ENCODE results near the gene UBQLN3. TPM values are rescaled to one million over a fixed set of nuclear protein-coding genes. Genes with fewer than 3 reads are reported as not detected.

UBQLN3 gene
- total and polyA plus RNA-seq, 9 donors: 0.30 to 10.6 (median 1.0) TPM; not detected in 2

GRCh38 chr11:5524756-5525155, 15.0 kb upstream of the UBQLN3 start:
- DNase-seq: no peak
- 79 to 82% (median 80%) methylated on average over 3 of the region's 3 CpGs for WGBS, 3 donors
- Histone ChIP-seq H3K27me3 (no peaks in the 10 kb centered on the region), H3K4me1 (ENCODE audit: insufficient read depth) (no peaks in the 10 kb centered on the region), H3K36me3 (no peaks in the 10 kb centered on the region), H3K9me3 (no peaks in the 10 kb centered on the region), H3K27ac (no peak overlapping the region), H3K4me3 (no peak overlapping the region)
- TF ChIP-seq POLR2A (IDR thresholded peaks at IDR 0.05): no peak
- TF ChIP-seq CTCF (IDR thresholded peaks at IDR 0.05): no peak
- TF ChIP-seq EP300 (IDR thresholded peaks at IDR 0.05): no peak
- intact Hi-C loops (cut with DNase I): no loop called here

- DNase-seq: no peak
- H3K4me3 ChIP-seq: no peak overlapping the region
- 89 to 97% (median 90%) methylated on average over 2 of the region's 2 CpGs for WGBS, 3 donors
- no peaks in the 10 kb centered on the region for H3K36me3 ChIP-seq
- TF ChIP-seq EP300 (IDR thresholded peaks at IDR 0.05) (no peak), POLR2A (IDR thresholded peaks at IDR 0.05) (no peak), CTCF (IDR thresholded peaks at IDR 0.05) (no peak)
- H3K27me3 ChIP-seq: no peaks in the 10 kb centered on the region
- H3K4me1 ChIP-seq (ENCODE audit: insufficient read depth): no peaks in the 10 kb centered on the region
- H3K27ac ChIP-seq: no peak overlapping the region
- intact Hi-C loops (cut with DNase I): no loop called here
- H3K9me3 ChIP-seq: no peaks in the 10 kb centered on the region
These were observed 12.6 kb upstream of the UBQLN3 start for GRCh38 chr11:5522308-5522707.

GRCh38 chr11:5521540-5521939, 11.8 kb upstream of the UBQLN3 start:
- Histone ChIP-seq H3K4me3 (no peak overlapping the region), H3K36me3 (no peaks in the 10 kb centered on the region), H3K27me3 (no peaks in the 10 kb centered on the region), H3K4me1 (ENCODE audit: insufficient read depth) (no peaks in the 10 kb centered on the region), H3K27ac (no peak overlapping the region), H3K9me3 (no peaks in the 10 kb centered on the region)
- TF ChIP-seq EP300 (IDR thresholded peaks at IDR 0.05) (no peak), POLR2A (IDR thresholded peaks at IDR 0.05) (no peak), CTCF (IDR thresholded peaks at IDR 0.05) (no peak)
- DNase-seq: no peak
- 93 to 97% (median 96%) methylated on average over 4 of the region's 4 CpGs for WGBS, 3 donors
- intact Hi-C loops (cut with DNase I): no loop called here

GRCh38 chr11:5516599-5516998, 6.8 kb upstream of the UBQLN3 start, which contains the start of gene UBQLNL:
TSS of gene UBQLNL (minus strand) at chr11:5516699. CDS start at chr11:5516441, 258 bp downstream.
- H3K9me3 ChIP-seq: no peaks in the 10 kb centered on the region
- no peak within 1 kb of the TSS for H3K27ac ChIP-seq
- no peaks in the 10 kb centered on the region for H3K4me1 ChIP-seq (ENCODE audit: insufficient read depth)
- no peak within 1 kb of the TSS for H3K4me3 ChIP-seq
- no peaks in the 10 kb centered on the region for H3K36me3 ChIP-seq
- TF ChIP-seq EP300 (IDR thresholded peaks at IDR 0.05): no peak
- TF ChIP-seq CTCF (IDR thresholded peaks at IDR 0.05): no peak
- no peak for TF ChIP-seq POLR2A (IDR thresholded peaks at IDR 0.05)
- no peak for DNase-seq
- no peaks in the 10 kb centered on the region for H3K27me3 ChIP-seq
- intact Hi-C loops (cut with DNase I): no loop called here
- WGBS, 3 donors: 93 to 99% (median 94%) methylated on average over 2 of the region's 2 CpGs
